ENCODE data around the gene MED29.

Gene MED29, protein sequence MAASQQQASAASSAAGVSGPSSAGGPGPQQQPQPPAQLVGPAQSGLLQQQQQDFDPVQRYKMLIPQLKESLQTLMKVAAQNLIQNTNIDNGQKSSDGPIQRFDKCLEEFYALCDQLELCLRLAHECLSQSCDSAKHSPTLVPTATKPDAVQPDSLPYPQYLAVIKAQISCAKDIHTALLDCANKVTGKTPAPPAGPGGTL

DNA sequence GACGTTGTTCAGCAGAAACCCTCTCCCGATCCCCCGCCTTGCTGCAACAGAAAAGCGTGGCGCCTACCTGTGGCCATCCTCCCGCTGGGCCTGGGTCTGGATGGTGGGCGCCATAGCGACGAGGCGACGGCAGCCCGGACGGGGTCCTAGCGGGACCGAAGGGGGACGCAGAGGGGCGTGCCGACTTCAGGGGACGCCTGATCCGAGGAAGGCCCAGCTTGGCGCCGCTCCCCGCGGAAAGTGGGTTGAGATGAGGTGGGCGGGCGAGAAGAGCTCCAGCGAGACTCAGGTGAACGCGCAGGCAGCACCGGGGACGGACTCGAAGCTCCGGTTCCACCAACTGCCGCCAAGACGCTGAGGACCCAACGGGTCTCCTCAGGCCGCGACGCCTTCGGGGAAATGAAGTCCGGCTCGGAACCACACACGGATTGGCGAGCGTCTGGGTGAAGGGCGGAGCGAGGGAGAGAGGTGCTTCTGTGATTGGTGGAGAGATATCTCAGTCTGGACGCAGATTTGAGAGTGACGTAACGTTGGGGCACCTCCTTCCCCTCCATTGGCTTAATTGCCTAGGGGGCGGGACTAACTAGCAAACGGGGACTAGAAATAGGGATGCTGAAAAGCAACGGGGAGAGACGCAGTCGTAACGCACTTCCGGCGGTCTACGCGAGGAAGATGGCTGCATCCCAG lies at the start of gene MED29, which contains the start of gene PAF1:
TSS of gene MED29 (plus strand) at position 628 of the 687 bp plus-strand sequence. CDS start at position 673, 45 bp downstream.
TSS of gene PAF1 (minus strand) at position 356 of the 687 bp plus-strand sequence. CDS start at position 114, 242 bp downstream.
- DNase-seq = peak; percentile 75 to 99 (median 97)

GRCh38 chr19:39341719-39342604 lies 49.2 kb upstream of the MED29 start, which contains the start of gene SAMD4B:
Gene SAMD4B (plus strand): TSS chr19:39342421. CDS start chr19:39356894, 14,473 bp downstream.
- DNase-seq = peak; percentile 79 to 99 (median 97)

- DNase-seq = peak in 4 of 56 donors; percentile 23 to 52 (median 28)
These were observed 48.4 kb upstream of the MED29 start for GRCh38 chr19:39342647-39343305.

DNA sequence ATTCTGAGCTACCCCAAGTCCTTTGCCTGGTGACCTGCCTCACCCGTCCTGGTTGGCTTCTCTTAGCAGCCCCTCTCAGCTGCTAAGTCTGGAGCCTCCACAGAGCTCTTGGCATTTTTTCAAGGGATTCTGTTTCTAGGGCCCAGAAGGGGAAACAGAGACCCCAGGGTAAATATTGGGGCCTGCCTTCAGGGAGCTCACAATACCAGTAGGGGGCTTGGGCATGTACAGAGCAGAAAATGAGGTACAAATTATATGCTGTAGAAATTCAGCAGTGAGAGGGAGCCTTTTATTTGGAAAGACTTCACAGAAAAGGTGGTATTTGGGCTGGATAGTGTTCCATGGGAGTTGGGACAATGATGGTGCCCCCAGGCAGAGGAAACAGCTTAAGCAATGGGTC lies 45.2 kb upstream of the MED29 start:
- no peak for DNase-seq

DNA sequence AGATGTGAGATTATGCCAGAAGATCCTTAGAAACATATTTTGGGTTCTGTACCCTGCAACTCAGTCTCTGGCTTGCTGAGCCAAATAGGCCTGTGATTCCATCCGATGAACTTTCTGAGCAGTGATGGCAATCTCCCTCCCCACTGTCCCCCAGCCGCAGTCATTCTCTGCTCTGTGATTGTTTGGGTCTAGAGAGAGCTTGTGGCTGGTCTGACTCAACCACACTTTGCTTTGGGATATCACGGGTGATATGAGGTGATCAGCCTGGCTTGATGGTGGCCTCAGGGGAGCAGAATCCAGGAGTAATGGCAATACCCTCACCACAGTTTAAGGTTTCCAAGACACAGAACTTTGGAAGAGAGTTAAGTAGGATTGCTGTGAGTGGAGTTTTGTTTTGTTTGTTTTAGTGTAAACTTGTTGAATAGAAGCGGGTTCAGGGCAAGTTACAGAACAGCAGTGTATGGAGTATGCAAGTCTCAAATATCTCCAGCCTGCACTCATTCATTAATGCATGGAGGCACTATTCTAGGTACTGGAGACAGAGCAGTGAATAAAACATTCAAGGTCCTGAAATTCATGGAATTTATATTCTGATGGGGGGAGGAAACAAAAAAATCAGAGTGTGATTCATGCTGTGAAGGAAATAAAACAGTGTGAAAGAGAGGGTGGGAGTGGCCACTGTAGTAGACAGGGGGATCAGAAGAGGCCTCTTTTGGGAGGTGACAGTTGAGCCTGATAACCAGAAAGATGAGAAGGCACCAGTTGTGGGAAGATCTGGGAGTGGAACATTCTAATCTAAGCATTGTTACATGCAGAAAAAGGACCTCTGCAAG lies 43.6 kb upstream of the MED29 start:
- DNase-seq = no peak

GRCh38 chr19:39349326-39349725 lies 41.9 kb upstream of the MED29 start:
- no peak for DNase-seq

GRCh38 chr19:39350156-39350555 lies 41.0 kb upstream of the MED29 start:
- DNase-seq = no peak

DNA sequence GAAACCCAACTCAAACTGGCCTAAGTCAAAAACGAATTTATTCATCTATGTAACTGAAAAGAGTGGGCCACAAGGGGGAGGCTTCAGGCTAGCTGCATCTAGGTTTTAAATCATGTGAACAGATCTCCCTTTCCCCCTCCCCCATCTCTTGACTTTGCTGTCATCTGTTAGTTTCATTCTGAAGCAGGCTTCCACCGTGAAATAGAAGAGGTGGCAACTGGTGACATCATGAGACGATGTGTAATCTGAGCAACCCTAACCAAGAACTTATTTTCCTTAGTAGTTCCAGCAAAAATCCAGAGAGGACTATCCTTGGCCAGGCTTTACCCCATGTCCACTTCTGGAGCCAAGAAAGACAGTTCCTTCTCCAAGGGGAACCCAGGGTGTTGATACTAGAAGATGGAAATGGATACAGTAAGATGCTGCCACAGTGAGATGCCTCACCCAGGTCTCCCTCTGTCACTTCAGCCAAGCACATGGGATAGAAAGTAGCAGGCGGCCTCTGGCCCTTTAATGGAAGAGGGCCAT lies 39.6 kb upstream of the MED29 start:
- peak in 1 of 56 donors; percentile 33 for DNase-seq

- peak in 13 of 56 donors; percentile 6 to 53 (median 19) for DNase-seq
These were observed 38.6 kb upstream of the MED29 start for GRCh38 chr19:39352381-39353255.

DNA sequence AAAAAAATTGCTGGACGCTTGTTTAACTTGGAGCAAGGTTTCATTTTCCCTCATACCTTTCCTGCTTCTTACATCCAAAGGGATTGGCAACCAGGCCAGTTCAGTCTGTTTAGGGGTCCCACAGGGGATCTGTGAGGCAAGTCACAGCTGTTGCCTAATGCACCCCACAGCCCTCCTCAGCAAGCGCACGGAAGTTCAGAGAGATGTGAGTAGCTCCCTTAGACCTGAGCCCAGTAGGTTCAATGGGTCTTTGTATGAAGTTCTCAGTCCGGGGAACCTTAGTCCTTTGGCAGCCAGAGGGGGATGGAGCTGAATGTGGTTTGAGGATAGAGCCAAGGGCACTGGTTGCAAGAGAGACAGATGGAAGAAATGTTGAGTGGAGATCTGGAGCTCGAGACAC lies 35.9 kb upstream of the MED29 start:
- DNase-seq = peak in 27 of 56 donors; percentile 4 to 87 (median 40)

DNA sequence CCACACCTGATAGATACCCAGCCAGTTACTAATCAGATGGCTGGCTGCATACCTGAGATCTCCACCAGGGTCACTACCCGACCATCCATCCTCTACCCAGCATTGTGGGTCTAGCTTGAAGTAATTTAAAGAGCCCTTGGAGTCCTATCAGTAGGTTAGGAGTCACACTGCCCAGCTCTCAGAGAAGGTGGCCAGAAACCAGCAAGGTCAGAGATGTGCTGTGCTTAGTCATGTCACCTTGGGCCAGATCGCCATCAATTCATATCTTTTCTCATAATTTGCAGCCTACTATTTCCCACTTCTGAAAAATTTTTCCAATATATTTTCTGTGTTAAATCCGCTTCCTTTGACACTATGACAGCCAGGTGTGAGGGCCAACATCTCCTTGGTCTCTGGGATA lies 35.1 kb upstream of the MED29 start:
- DNase-seq = no peak

DNA sequence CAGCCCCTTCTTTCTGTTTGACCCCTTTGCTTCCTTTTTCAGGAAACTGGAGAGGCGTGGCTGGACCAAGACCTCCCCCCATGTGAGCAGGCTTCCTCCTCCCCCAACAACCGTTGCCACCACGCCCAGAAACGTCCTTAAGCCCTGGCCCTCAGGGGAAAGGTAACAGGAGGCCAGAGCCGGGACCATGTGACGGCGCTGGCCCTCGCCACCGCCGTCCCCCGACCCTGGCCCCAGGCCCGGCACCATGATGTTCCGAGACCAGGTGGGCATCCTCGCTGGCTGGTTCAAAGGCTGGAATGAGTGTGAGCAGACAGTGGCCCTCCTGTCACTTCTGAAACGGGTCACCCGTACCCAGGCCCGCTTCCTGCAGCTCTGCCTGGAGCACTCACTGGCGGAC lies 34.5 kb upstream of the MED29 start:
- no peak for DNase-seq

- no peak for DNase-seq
These were observed 32.2 kb upstream of the MED29 start for GRCh38 chr19:39359026-39359425.

DNA sequence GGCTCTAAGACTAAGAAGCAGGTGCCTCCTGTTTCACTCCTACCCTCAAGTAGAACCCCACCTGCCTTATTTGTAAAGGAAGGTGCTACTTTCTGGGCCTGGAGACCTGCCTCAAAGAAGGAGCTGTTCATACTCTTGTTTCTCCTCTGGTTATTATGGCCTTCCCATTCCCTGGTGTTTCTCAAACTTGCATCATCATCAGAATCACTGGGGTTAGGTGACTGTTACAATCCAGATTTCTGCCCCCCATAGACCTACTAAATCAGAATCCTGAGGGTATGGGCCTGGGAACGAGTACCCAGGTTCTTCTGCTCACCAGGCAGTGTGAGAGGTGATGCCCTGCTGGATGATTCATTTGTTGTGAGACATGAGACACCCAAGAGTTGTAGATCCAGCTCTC lies 30.6 kb upstream of the MED29 start:
- no peak for DNase-seq

DNA sequence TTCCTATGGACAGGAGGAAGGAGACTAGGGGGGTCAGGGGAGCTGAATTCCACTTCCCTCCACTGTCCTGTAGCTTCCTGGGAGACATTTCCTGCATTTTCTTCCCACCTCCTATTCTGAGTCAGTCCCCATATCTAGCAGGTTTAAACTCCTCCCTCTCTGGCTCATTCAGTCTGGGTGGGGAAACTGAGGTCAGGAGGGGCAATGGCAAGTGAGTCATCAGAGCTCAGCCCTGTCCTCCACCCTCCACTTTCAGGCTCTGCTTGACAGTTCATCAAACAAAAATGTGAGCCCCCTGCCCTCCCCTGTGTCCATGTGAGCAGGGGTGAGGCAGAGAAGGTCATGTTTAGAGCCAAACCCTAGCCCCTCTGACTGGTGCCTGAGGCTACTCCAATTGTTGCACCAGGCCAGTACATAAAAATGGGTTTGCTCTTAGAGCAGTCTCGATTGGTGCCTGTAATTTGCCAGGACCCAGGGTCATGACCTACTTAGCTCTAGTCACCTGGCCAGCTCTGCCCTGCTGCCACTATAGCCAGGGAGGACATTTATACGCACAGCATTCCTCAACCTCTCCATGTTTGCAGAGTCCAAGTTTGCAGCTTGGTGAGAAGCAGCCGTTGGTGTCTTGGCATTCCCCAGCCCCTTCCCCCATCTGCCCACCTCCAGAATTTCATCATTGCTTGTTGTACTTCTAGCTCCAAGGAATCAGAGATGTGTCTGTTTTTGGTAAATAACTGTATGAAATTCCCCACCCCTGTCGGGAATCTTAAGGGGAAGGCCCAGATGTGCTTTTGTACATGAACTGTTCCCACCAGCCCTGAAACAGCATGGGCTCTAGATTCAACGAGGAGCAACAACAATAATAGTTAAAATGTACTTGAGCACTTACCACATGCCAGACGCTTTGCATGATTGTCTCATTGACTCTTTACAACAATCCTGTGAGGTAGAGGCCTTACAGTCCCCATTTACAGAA lies 28.2 kb upstream of the MED29 start:
- DNase-seq = peak in 1 of 56 donors; percentile 16

DNA sequence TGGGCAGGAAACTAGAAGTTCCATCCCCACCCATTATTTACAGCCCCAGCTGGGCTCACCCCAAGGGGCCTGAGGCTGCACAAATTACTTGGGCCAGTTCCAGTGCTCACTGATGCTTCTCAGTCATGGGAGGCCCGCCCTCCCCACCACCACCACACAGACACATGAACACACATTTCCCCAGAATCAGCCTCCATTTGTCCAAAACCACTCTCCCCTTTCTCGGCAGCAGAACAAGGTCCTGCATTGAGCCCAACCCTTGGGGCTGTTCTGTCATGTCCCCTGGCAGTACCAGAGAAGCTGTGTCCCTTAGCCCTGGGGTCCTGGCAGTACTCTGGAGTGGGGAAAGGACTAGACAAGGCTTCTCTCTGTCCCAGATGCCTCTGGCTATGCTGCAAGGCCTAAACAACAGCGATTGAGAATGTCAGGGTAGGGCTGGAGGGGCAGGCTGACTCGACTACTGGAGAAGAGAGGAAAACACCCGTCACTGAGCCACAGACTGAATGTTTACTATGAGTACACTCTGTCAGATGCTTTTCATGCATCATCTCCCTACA lies 27.2 kb upstream of the MED29 start:
- DNase-seq = peak in 54 of 56 donors; percentile 10 to 96 (median 78)

GRCh38 chr19:39365531-39365930 lies 25.6 kb upstream of the MED29 start:
- DNase-seq = no peak
